Measurements from ENCODE around the gene MARK3.

The MARK3 gene

GRCh38 chr14:103416916-103417315, 31.7 kb downstream of the MARK3 start:
- no peak overlapping the region for H3K4me3 ChIP-seq (ENCODE audit: low read depth, low read length)
- H3K27ac ChIP-seq, result no peak overlapping the region
- H3K9me3 ChIP-seq (ENCODE audit: severe bottlenecking), result no peaks in the 10 kb centered on the region
- DNase-seq, result no peak
- no peak for TF ChIP-seq CTCF (IDR thresholded peaks at IDR 0.05; ENCODE audit: low read depth, low read length)
- no peaks in the 10 kb centered on the region for H3K27me3 ChIP-seq (ENCODE audit: insufficient read depth, low read depth, severe bottlenecking)
- H3K36me3 ChIP-seq, result peaks cover 22% of the 10 kb centered on the region

GRCh38 chr14:103418481-103418818, 33.2 kb downstream of the MARK3 start:
- DNase-seq, result no peak
- no peak for TF ChIP-seq CTCF (IDR thresholded peaks at IDR 0.05; ENCODE audit: low read depth, low read length)
- H3K27ac ChIP-seq, result no peak overlapping the region
- no peak overlapping the region for H3K4me3 ChIP-seq (ENCODE audit: low read depth, low read length)
- no peaks in the 10 kb centered on the region for H3K27me3 ChIP-seq (ENCODE audit: insufficient read depth, low read depth, severe bottlenecking)
- peaks cover 15% of the 10 kb centered on the region for H3K36me3 ChIP-seq
- H3K9me3 ChIP-seq (ENCODE audit: severe bottlenecking), result no peaks in the 10 kb centered on the region

- no peaks in the 10 kb centered on the region for H3K9me3 ChIP-seq (ENCODE audit: severe bottlenecking)
- no peak overlapping the region for H3K27ac ChIP-seq
- no peak overlapping the region for H3K4me3 ChIP-seq (ENCODE audit: low read depth, low read length)
- peaks cover under 1% of the 10 kb centered on the region for H3K36me3 ChIP-seq
- no peaks in the 10 kb centered on the region for H3K27me3 ChIP-seq (ENCODE audit: insufficient read depth, low read depth, severe bottlenecking)
- TF ChIP-seq CTCF (IDR thresholded peaks at IDR 0.05; ENCODE audit: low read depth, low read length), result no peak
- no peak for DNase-seq
Measured at GRCh38 chr14:103421556-103421955, 36.3 kb downstream of the MARK3 start.

- Histone ChIP-seq H3K9me3 (ENCODE audit: severe bottlenecking) (no peaks in the 10 kb centered on the region), H3K27ac (no peak overlapping the region), H3K4me3 (ENCODE audit: low read depth, low read length) (no peak overlapping the region), H3K36me3 (no peaks in the 10 kb centered on the region; the same call in none of the 2 replicates), H3K27me3 (ENCODE audit: insufficient read depth, low read depth, severe bottlenecking) (no peaks in the 10 kb centered on the region)
- DNase-seq, result no peak
- no peak for TF ChIP-seq CTCF (IDR thresholded peaks at IDR 0.05; ENCODE audit: low read depth, low read length)
Measured at GRCh38 chr14:103423050-103423461, 37.8 kb downstream of the MARK3 start.

GRCh38 chr14:103427485-103428443, 42.5 kb downstream of the MARK3 start:
- H3K27me3 ChIP-seq (ENCODE audit: insufficient read depth, low read depth, severe bottlenecking), result no peaks in the 10 kb centered on the region
- DNase-seq, result no peak
- no peak for TF ChIP-seq CTCF (IDR thresholded peaks at IDR 0.05; ENCODE audit: low read depth, low read length)
- no peak overlapping the region for H3K27ac ChIP-seq
- no peaks in the 10 kb centered on the region; the same call in 1 of the 2 replicates for H3K36me3 ChIP-seq
- H3K4me3 ChIP-seq (ENCODE audit: low read depth, low read length), result no peak overlapping the region
- no peaks in the 10 kb centered on the region for H3K9me3 ChIP-seq (ENCODE audit: severe bottlenecking)
